GM12878 (cell line): Measurements from ENCODE around the gene HIP1. TPM values are rescaled to one million over a fixed set of nuclear protein-coding genes. Genes with fewer than 3 reads are reported as not detected.
"Not testable (repeated sequence)": the region's sequence is repeated elsewhere in the genome, so short reads cannot be mapped to it uniquely, and the experiment has no call there.

Experiments used
- ATAC-seq: fragments of 200-7000 bp; cut with Tn5 transposase; 3 replicates; pipeline ENCODE4 v1.9.1; 2020; ENCODE audit warnings: mild to moderate bottlenecking, moderate library complexity
- BruUV-seq: library from RNA; stranded (reverse); fragments of 400-500 nt; replicated peaks from 2 replicates; lab custom pipeline; 2021; lab: Mats Ljungman, UMichigan
- CTCF ChIA-PET: fragments of 300-600 bp; sonication (Branson Sonifier 250); formaldehyde crosslinking; extraction: SDS; loops from one replicate; lab custom pipeline; 2021; ENCODE audit warnings: inconsistent platforms; lab: Yijun Ruan, JAX
- POLR2A ChIA-PET: fragments of 350-600 bp; formaldehyde crosslinking; extraction: SDS; loops from one replicate; lab custom pipeline; 2021; ENCODE audit warnings: inconsistent platforms; lab: Charles Lee
- RAD21 ChIA-PET: fragments of 300-600 bp; sonication (Branson Sonifier 250); formaldehyde crosslinking; loops from one replicate; lab custom pipeline; 2023; ENCODE audit warnings: antibody characterized with exemption; ENCODE audit not compliant: unreplicated experiment; lab: Charles Lee
- SMC1A ChIA-PET: fragments of 300-600 bp; sonication (Branson Sonifier 250); formaldehyde crosslinking; loops from one replicate; lab custom pipeline; 2023; ENCODE audit not compliant: unreplicated experiment, uncharacterized antibody; lab: Charles Lee
- DNase-seq: peaks from one replicate; pipeline ENCODE4 v3.0.0-alpha.2; 2011; ENCODE audit warnings: low read depth, low spot score
- FAIRE-seq: peaks from 3 replicates; lab custom pipeline; 2011; peaks lifted over from hg19 to GRCh38; lab: Jason Lieb, UNC
- H2AFZ ChIP-seq: 2 replicates; pipeline ENCODE4 v1.6.0; 2011; ENCODE audit warnings: low read depth, low read length, control low read depth; ENCODE audit not compliant: control insufficient read depth
- H3K27ac ChIP-seq: 2 replicates; pipeline ENCODE4 v1.5.1; 2011; ENCODE audit warnings: control low read depth; ENCODE audit not compliant: control insufficient read depth, insufficient read depth
- H3K27me3 ChIP-seq, 2 experiments: replicated peaks in 1 of 2; 2 replicates each; pipeline versions ENCODE4 v1.6.0 to v1.6.1; 2011; ENCODE audit warnings: low read length in 1 of 2; ENCODE audit not compliant: control insufficient read depth in 2 of 2, insufficient read depth in 2 of 2
- H3K36me3 ChIP-seq, 2 experiments: 2 replicates each; pipeline ENCODE4 v1.5.1; 2011; ENCODE audit warnings: low read length in 1 of 2; ENCODE audit not compliant: control insufficient read depth in 2 of 2, insufficient read depth in 2 of 2
- H3K4me1 ChIP-seq: 2 replicates; pipeline ENCODE4 v1.6.1; 2011; ENCODE audit warnings: mild to moderate bottlenecking, low read length, moderate library complexity, mixed read lengths; ENCODE audit not compliant: control insufficient read depth, insufficient read depth
- H3K4me2 ChIP-seq: 2 replicates; pipeline ENCODE4 v1.6.0; 2011; ENCODE audit warnings: control low read depth; ENCODE audit not compliant: control insufficient read depth, insufficient read depth
- H3K4me3 ChIP-seq: fragments of 200-600 bp; sonication (generic); 2 replicates; pipeline ENCODE4 v1.5.1; 2016
- H3K79me2 ChIP-seq: 2 replicates; pipeline ENCODE4 v1.6.0; 2011; ENCODE audit warnings: low read length; ENCODE audit not compliant: control insufficient read depth, insufficient read depth
- H3K9ac ChIP-seq: 2 replicates; pipeline ENCODE4 v1.8.0; 2011; ENCODE audit warnings: low read length, control low read depth, mixed read lengths; ENCODE audit not compliant: control insufficient read depth, insufficient read depth
- H3K9me3 ChIP-seq: replicated peaks from 3 replicates; pipeline ENCODE4 v1.5.1; 2011; ENCODE audit warnings: mild to moderate bottlenecking, low read length; ENCODE audit not compliant: control insufficient read depth, insufficient read depth
- H4K20me1 ChIP-seq: 2 replicates; pipeline ENCODE4 v1.6.0; 2011; ENCODE audit not compliant: control insufficient read depth, insufficient read depth
- BCL11A ChIP-seq: IDR thresholded peaks from 2 replicates; pipeline ENCODE4 v1.6.1; 2011; ENCODE audit warnings: low read depth, low read length
- BHLHE40 ChIP-seq, 2 experiments: fragments of 450-650 bp in 1 of 2; IDR thresholded peaks; 2 replicates each; pipeline ENCODE4 v1.6.1; 2011 to 2017; ENCODE audit warnings: low read depth in 2 of 2, borderline replicate concordance in 1 of 2, improper control_type of control experiment in 1 of 2, low read length in 1 of 2, mild to moderate bottlenecking in 1 of 2
- CBX3 ChIP-seq: fragments of 200-600 bp; sonication (generic); IDR thresholded peaks from 2 replicates; pipeline ENCODE4 v1.6.1; 2016; ENCODE audit warnings: low read depth, borderline replicate concordance
- CHD1 ChIP-seq: IDR thresholded peaks from 2 replicates; pipeline ENCODE4 v1.6.1; 2012; ENCODE audit warnings: low read depth, low read length, improper control_type of control experiment
- ETV6 ChIP-seq, 2 experiments: fragments of 450-650 bp in 1 of 2; IDR thresholded peaks in 1 of 2; conservative IDR thresholded peaks in 1 of 2; 2 replicates each; pipeline ENCODE4 v1.6.1; 2014; ENCODE audit warnings: antibody characterized with exemption in 1 of 2, borderline replicate concordance in 1 of 2, low read depth in 1 of 2, mild to moderate bottlenecking in 1 of 2, moderate library complexity in 1 of 2
- IRF3 ChIP-seq: fragments of 450-650 bp; IDR thresholded peaks from 2 replicates; pipeline ENCODE4 v1.6.1; 2014; ENCODE audit warnings: mild to moderate bottlenecking
- MTA3 ChIP-seq: IDR thresholded peaks from 2 replicates; pipeline ENCODE4 v1.6.1; 2012; ENCODE audit warnings: low read length, inconsistent platforms, borderline replicate concordance
- NBN ChIP-seq: fragments of 450-650 bp; IDR thresholded peaks from 2 replicates; pipeline ENCODE4 v1.6.1; 2016
- NR2C2 ChIP-seq: IDR thresholded peaks from 2 replicates; pipeline ENCODE4 v1.6.1; 2011; ENCODE audit warnings: borderline replicate concordance, low read depth; ENCODE audit not compliant: control insufficient read depth, insufficient read length
- RAD51 ChIP-seq: fragments of 450-650 bp; IDR thresholded peaks from 2 replicates; pipeline ENCODE4 v1.6.1; 2016; ENCODE audit warnings: moderate library complexity, mild to moderate bottlenecking, inconsistent platforms
- SUPT20H ChIP-seq: IDR thresholded peaks from 2 replicates; pipeline ENCODE4 v1.6.1; 2011; ENCODE audit warnings: low read depth, mild to moderate bottlenecking, low read length, moderate library complexity, borderline replicate concordance; ENCODE audit not compliant: control insufficient read depth
- TCF12 ChIP-seq: IDR thresholded peaks from 2 replicates; pipeline ENCODE4 v1.6.1; 2011; ENCODE audit warnings: low read depth, mild to moderate bottlenecking, low read length
- ZNF274 ChIP-seq: IDR thresholded peaks from one replicate; pipeline ENCODE4 v1.8.0; 2011; ENCODE audit not compliant: insufficient read length, insufficient read depth
- ZSCAN29 ChIP-seq: fragments of 450-650 bp; IDR thresholded peaks from 2 replicates; pipeline ENCODE4 v1.6.1; 2017; ENCODE audit warnings: mild to moderate bottlenecking, moderate library complexity
- ZZZ3 ChIP-seq: IDR thresholded peaks from 2 replicates; pipeline ENCODE4 v1.6.1; 2011; ENCODE audit warnings: low read depth; ENCODE audit not compliant: control insufficient read depth, insufficient read length
- WGBS: methylation state at CpG from one replicate; pipeline ENCODE4 v1.1.6; 2016; ENCODE audit warnings: low lambda C conversion rate; ENCODE audit not compliant: insufficient replicate concordance, insufficient coverage; ENCODE audit errors: missing lambda C conversion rate; 5-methylcytosine and 5-hydroxymethylcytosine counted together
- in situ Hi-C: fragments of 300-500 bp; cut with MboI; formaldehyde crosslinking; loops from 9 replicates; pipeline ENCODE4 v1.14.3; 2018; ENCODE audit warnings: mixed read lengths
- intact Hi-C: fragments of 100-400 bp; cut with micrococcal nuclease; formaldehyde crosslinking; loops from one replicate; pipeline ENCODE4 v1.14.2; 2022; ENCODE audit not compliant: unreplicated experiment
- polyA plus RNA-seq, 11 experiments: library from polyadenylated mRNA; depleted of rRNA in 4 of 11; unstranded in 6 of 11; stranded (reverse) in 5 of 11; fragments of >200 nt; fragmentation: Nextera tagmentation in 4 of 11; fragmentation: Illumina TruSeq in 1 of 11; extraction: Ambion mirVana in 4 of 11; extraction: Trizol in 1 of 11; gene quantifications; 1 replicate in 1 of 11; 2 replicates in 10 of 11; pipeline versions ENCODE4 v1.2.1 to v1.2.3, GENCODE V29; 2011 to 2016; ENCODE audit warnings: inconsistent platforms in 2 of 11, missing spikeins in 2 of 11, low read depth in 1 of 11
- total RNA-seq, 4 experiments: library from RNA; depleted of rRNA in 3 of 4; stranded (reverse); fragments of >200 nt in 3 of 4; fragmentation: Illumina TruSeq in 1 of 4; extraction: Trizol in 1 of 4; gene quantifications; 2 replicates each; pipeline versions ENCODE4 v1.2.1 to v1.2.3, GENCODE V29; 2013 to 2021

Gene HIP1
- total and polyA plus RNA-seq, 10 of the 15 experiments (the other 5 are each of a cell fraction or from before 2014, with no cell fraction given), result 1.2 to 9.7 (median 3.2) TPM

- SMC1A ChIA-PET, result no interaction called here
- RAD21 ChIA-PET, result no interaction called here
- FAIRE-seq (no peak), DNase-seq (no peak), ATAC-seq (no peak)
- no peak overlapping the region for H2AFZ ChIP-seq
- in situ Hi-C loops (no loop called here), intact Hi-C loops (no loop called here)
- no peaks in the 10 kb centered on the region for H3K36me3 ChIP-seq
- H3K27ac ChIP-seq, result no peak overlapping the region
- no peaks in the 10 kb centered on the region for H4K20me1 ChIP-seq
- TF ChIP-seq ZSCAN29 (no peak), SUPT20H (no peak), ZNF274 (no peak), TCF12 (no peak), NBN (no peak), RAD51 (no peak), BHLHE40 (IDR thresholded peaks at IDR 0.05; ENCODE audit: borderline replicate concordance in 1 of 2, low read depth in 2 of 2, low read length in 1 of 2) (no peak), ZZZ3 (no peak), BCL11A (no peak), MTA3 (no peak), CHD1 (no peak), NR2C2 (no peak), CBX3 (no peak), IRF3 (no peak), ETV6 (conservative IDR thresholded peaks at IDR 0.05 in 1 of 2, IDR thresholded peaks at IDR 0.05 in 1 of 2; ENCODE audit: borderline replicate concordance in 1 of 2, low read depth in 1 of 2) (no peak)
- no TSS peak for BruUV-seq
- no peak overlapping the region for H3K9ac ChIP-seq
- POLR2A ChIA-PET, result no interaction called here
- H3K9me3 ChIP-seq, result no peaks in the 10 kb centered on the region
- H3K27me3 ChIP-seq, result peaks cover 0 to 2% of the 10 kb centered on the region in 2 experiments; a peak in 1 of 4 replicates
- H3K79me2 ChIP-seq, result no peaks in the 10 kb centered on the region
- H3K4me1 ChIP-seq, result peaks cover 2% of the 10 kb centered on the region; the same call in 1 of the 2 replicates
- CTCF ChIA-PET, result no interaction called here
- 62% methylated on average over 6 of the region's 6 CpGs for WGBS
- no peak overlapping the region for H3K4me2 ChIP-seq
- no peak overlapping the region for H3K4me3 ChIP-seq
Observed at GRCh38 chr7:75694638-75695399, 43.9 kb downstream of the HIP1 start.

- intact Hi-C loops, in situ Hi-C loops: not testable (repeated sequence)
- 40% methylated on average over 4 of the region's 6 CpGs for WGBS
Observed at GRCh38 chr7:75693668-75694067, 45.1 kb downstream of the HIP1 start.

More at GRCh38 chr7:75693668-75694067, 45.1 kb downstream of the HIP1 start:
- H2AFZ ChIP-seq, H3K9me3 ChIP-seq, H3K27me3 ChIP-seq, H3K4me3 ChIP-seq, H4K20me1 ChIP-seq, ATAC-seq, RAD21 ChIA-PET, H3K36me3 ChIP-seq, H3K4me2 ChIP-seq, H3K9ac ChIP-seq, H3K79me2 ChIP-seq, CTCF ChIA-PET, SMC1A ChIA-PET, BruUV-seq, H3K27ac ChIP-seq, DNase-seq, FAIRE-seq, H3K4me1 ChIP-seq: not testable (repeated sequence)
- POLR2A ChIA-PET, result interaction anchor here (0.7 kb wide), 1 partner anchor 18 kb away, joined by 5 read pairs; no protein-coding TSS in a partner anchor
